Colonic mucosa (tissue), 4 donors: ENCODE results near the gene SEPTIN3. TPM values are rescaled to one million over a fixed set of nuclear protein-coding genes. Genes with fewer than 3 reads are reported as not detected.

Experiments
- DNase-seq: peaks from one replicate; pipeline ENCODE4 v3.0.0-alpha.2; 2020
- H3K27ac ChIP-seq: fragments of 200-600 bp; one replicate; pipeline ENCODE4 v1.8.0; 2021
- H3K27me3 ChIP-seq: fragments of 200-600 bp; one replicate; pipeline ENCODE4 v1.8.0; 2021
- H3K36me3 ChIP-seq: fragments of 200-600 bp; one replicate; pipeline ENCODE4 v1.8.0; 2021
- H3K4me1 ChIP-seq: fragments of 200-600 bp; one replicate; pipeline ENCODE4 v1.8.0; 2021; ENCODE audit warnings: mild to moderate bottlenecking
- H3K4me3 ChIP-seq: fragments of 200-600 bp; one replicate; pipeline ENCODE4 v1.8.0; 2021
- H3K9ac ChIP-seq, 2 donors: one replicate each; pipeline ENCODE4 v1.7.0; 2013; ENCODE audit warnings: control low read depth in 2 of 2, low read depth in 2 of 2, low read length in 2 of 2
- H3K9me3 ChIP-seq: fragments of 200-600 bp; one replicate; pipeline ENCODE4 v1.8.0; 2021
- intact Hi-C: fragments of 100-400 bp; cut with DNase I; formaldehyde crosslinking; loops from one replicate; pipeline ENCODE4 v1.14.1; 2022
- total RNA-seq, 2 donors: library from RNA; stranded (reverse); fragmentation: NEBNext Ultra II Directional in 1 of 2; extraction: Animal tissue kit (Norgen Biotek cat#: 25700) in 1 of 2; gene quantifications; one replicate each; pipeline ENCODE4 v1.2.1, GENCODE V29; 2021
- TF ChIP-seq, protein P1 (sequence below): fragments of 200-600 bp; IDR thresholded peaks from one replicate; pipeline ENCODE4 v1.8.0; 2022; ENCODE audit warnings: antibody characterized with exemption, mild to moderate bottlenecking
- donor health status: healthy.
- donor health status: DM: no; HTN: no; CAD: no.
- donor health status: DM: no; HTN: no; CAD: no.

The SEPTIN3 gene
- total RNA-seq, 2 donors from 2014 or later = 0.20 to 0.69 TPM

DNA sequence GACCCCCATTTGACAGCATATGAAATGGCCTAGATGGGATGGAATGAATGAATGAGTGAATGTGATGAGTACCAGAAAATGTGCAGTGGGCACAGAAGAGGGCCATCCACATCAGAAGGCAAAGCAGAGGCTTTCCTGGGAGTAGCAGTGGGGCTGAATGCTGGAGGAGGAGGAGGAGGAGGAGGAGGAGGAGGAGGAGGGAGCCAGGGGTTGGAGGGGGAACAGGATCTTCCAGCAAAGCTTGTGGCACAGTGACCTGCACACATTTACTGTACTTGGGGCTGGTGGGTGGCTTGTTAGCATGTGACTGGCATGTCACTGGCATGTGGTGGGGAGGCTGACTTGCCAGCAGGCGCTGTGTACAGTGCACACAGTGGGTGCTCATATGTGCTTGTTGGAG is 9.5 kb downstream of the SEPTIN3 start:
- intact Hi-C loops = loop anchor here (10.0 kb wide), 1 partner anchor 456 kb away; the partner anchor contains the start of gene NFAM1
- Histone ChIP-seq H3K9ac (no peak overlapping the region), H3K27me3 (peaks cover 27% of the 10 kb centered on the region), H3K4me1 (no peaks in the 10 kb centered on the region), H3K36me3 (no peaks in the 10 kb centered on the region), H3K9me3 (no peaks in the 10 kb centered on the region), H3K27ac (no peak overlapping the region), H3K4me3 (no peak overlapping the region)
- TF ChIP-seq, protein P1, sequence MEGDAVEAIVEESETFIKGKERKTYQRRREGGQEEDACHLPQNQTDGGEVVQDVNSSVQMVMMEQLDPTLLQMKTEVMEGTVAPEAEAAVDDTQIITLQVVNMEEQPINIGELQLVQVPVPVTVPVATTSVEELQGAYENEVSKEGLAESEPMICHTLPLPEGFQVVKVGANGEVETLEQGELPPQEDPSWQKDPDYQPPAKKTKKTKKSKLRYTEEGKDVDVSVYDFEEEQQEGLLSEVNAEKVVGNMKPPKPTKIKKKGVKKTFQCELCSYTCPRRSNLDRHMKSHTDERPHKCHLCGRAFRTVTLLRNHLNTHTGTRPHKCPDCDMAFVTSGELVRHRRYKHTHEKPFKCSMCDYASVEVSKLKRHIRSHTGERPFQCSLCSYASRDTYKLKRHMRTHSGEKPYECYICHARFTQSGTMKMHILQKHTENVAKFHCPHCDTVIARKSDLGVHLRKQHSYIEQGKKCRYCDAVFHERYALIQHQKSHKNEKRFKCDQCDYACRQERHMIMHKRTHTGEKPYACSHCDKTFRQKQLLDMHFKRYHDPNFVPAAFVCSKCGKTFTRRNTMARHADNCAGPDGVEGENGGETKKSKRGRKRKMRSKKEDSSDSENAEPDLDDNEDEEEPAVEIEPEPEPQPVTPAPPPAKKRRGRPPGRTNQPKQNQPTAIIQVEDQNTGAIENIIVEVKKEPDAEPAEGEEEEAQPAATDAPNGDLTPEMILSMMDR = no peak
- DNase-seq = no peak

DNA sequence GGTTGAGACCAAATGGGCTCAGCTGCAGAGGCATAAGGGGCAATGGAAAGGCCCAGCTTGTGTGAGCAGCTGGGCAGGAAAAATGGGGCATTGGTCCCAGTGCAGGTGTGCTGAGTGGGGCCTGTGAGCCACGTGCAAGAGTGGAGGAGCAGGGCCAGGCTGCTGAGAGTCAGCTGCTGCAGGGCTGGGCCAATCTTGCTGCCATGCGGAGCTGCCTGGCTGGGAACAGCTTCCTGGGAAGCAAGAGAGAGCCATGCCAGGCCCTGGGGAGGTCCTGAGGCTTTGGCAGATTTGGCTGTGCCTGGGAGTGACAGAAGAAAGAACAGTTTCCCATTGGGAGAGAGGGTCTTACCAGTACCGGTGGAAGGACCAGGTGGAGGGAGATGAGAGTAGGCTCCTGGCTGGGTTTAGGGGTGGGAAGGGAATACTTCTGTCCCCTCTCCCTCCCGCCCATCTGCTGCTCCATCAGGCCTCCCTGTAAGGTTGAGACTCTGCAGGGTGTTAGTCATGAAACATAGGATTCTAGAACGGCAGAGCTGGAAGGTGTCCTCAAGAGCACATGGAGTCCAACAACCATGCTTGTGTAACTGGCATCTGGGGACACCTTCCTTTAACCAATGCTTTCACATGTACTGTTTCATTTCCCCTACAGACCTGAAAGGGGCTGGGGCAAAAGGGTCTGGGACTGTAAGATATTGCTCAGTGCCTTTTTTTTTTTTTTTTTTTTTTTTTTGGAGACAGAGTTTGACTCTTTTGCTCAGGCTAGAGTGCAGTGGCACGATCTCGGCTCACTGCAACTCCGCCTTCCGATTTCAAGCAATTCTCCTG is 10.4 kb downstream of the SEPTIN3 start:
- DNase-seq = no peak
- Histone ChIP-seq H3K9me3 (no peaks in the 10 kb centered on the region), H3K27ac (no peak overlapping the region), H3K36me3 (no peaks in the 10 kb centered on the region), H3K4me1 (no peaks in the 10 kb centered on the region), H3K9ac (no peak overlapping the region), H3K4me3 (no peak overlapping the region), H3K27me3 (peaks cover 27% of the 10 kb centered on the region)
- TF ChIP-seq, protein P1 = no peak
- intact Hi-C loops = loop anchor here (10.0 kb wide), 1 partner anchor 455 kb away; the partner anchor contains the start of gene NFAM1

DNA sequence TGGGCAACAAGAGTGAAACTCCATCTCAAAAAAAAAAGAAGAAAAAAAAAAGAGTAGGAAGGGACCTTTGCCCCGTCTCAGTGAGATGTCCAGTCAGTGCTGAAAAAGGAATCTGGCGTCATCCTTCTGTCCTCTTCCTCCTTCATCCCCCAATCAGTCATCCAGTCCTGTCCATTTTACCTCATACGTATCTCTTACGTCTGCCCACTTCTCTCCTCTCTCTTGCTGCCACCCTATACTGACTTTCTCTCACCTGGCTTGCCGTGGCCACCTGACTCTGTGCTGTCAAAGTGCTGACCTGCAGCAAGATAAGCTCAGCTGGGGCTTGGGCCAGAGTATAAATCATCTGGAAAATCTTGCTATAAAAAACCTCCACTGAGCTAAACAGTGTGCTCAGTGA is 13.6 kb downstream of the SEPTIN3 start:
- no peak for DNase-seq
- Histone ChIP-seq H3K4me1 (no peaks in the 10 kb centered on the region), H3K27ac (no peak overlapping the region), H3K4me3 (no peak overlapping the region), H3K9ac (no peak overlapping the region), H3K27me3 (peaks cover 4% of the 10 kb centered on the region), H3K9me3 (no peaks in the 10 kb centered on the region), H3K36me3 (no peaks in the 10 kb centered on the region)
- TF ChIP-seq, protein P1 = no peak
- intact Hi-C loops = no loop called here

DNA sequence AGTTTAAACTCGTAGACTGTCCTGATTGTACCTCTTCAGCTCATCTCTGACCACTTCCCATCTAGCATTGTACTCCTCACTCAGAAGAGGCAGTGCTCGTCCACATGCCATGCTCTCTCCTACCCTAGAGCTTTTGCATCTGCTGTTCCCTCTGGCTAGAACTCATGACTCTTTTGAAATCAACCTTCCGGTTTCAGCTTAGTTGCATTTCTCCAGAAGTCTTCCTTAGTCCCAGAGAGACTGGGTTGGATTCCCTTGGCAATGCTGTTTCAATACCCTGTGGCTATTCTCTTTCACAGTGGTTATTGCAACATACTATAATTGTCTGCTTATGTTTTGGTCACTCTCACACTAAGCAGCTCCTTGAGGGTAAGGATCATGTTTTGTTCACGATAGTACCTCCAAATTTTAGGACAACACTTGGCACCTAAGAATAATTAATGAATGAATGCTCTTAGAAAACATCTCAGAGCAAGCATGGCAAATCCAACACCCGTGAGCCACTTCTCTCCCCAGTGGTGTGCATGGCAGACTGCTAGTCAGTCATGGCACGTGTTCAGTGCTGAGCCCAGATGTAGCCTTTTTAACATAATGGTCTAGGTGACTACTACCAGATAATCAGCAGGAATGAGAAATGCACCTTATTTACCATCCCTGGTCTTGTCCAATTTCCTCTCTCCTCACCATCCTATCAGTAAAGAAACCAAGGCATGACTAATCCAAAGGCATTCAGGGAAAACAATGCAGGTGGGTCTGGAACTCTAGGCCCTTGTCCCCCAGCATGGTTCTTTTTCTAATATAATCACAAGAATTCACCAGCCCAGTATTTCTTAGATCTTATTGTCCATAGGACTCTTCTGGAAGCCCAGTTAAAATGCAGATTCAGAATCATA is 14.5 kb downstream of the SEPTIN3 start:
- Histone ChIP-seq H3K4me3 (no peak overlapping the region), H3K9me3 (no peaks in the 10 kb centered on the region), H3K36me3 (no peaks in the 10 kb centered on the region), H3K4me1 (no peaks in the 10 kb centered on the region), H3K27me3 (no peaks in the 10 kb centered on the region), H3K27ac (no peak overlapping the region), H3K9ac (no peak overlapping the region)
- intact Hi-C loops = no loop called here
- no peak for DNase-seq
- TF ChIP-seq, protein P1 = no peak

DNA sequence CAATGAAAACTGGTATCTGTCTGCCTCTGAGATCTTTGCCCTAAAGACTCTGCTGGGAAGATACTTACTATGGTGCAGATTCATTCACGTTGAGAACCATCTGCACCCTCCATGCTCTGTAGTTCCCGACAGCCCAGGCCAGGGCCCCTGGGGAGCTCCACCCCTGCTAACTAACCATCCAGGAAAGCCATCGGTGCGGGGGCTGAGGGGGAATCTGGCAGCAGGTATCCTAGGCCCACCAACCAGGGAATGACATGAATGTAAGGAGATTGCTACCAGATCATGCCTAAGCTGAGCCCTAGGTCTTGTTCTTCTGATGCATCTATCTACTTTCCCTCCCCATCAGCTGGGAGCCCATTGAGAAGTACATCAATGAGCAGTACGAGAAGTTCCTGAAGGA is 18.0 kb downstream of the SEPTIN3 start:
- Histone ChIP-seq H3K9me3 (no peaks in the 10 kb centered on the region), H3K4me1 (no peaks in the 10 kb centered on the region), H3K36me3 (no peaks in the 10 kb centered on the region), H3K9ac (no peak overlapping the region), H3K27me3 (no peaks in the 10 kb centered on the region), H3K4me3 (no peak overlapping the region), H3K27ac (no peak overlapping the region)
- intact Hi-C loops = no loop called here
- TF ChIP-seq, protein P1 = no peak
- DNase-seq = no peak
